Coronary artery (tissue), 2 donors: Measurements from ENCODE around the gene RNF141.

Experiments
- DNase-seq: peaks from one replicate; pipeline ENCODE4 v3.0.0-alpha.2; 2017; ENCODE audit warnings: low spot score
- H3K27ac ChIP-seq, 2 donors: fragments of 200-600 bp; sonication (generic); one replicate each; pipeline ENCODE4 v1.5.1; 2016 to 2019
- H3K4me3 ChIP-seq: fragments of 200-600 bp; sonication (generic); 2 replicates; pipeline ENCODE4 v1.5.1; 2016; ENCODE audit warnings: mild to moderate bottlenecking, moderate library complexity
- CTCF ChIP-seq: fragments of 200-600 bp; sonication (generic); IDR thresholded peaks from one replicate; pipeline ENCODE4 v1.5.1; 2019; ENCODE audit warnings: antibody characterized with exemption

The RNF141 gene

GRCh38 chr11:10478574-10479550, 62.1 kb downstream of the RNF141 start:
- Histone ChIP-seq H3K4me3 (no peak overlapping the region), H3K27ac (no peak overlapping the region)
- TF ChIP-seq CTCF: no peak
- peak; percentile 26 for DNase-seq

GRCh38 chr11:10478066-10478465, 62.9 kb downstream of the RNF141 start:
- H3K27ac ChIP-seq: no peak overlapping the region
- H3K4me3 ChIP-seq: no peak overlapping the region
- DNase-seq: no peak
- no peak for TF ChIP-seq CTCF

GRCh38 chr11:10477690-10478046, 63.3 kb downstream of the RNF141 start:
- no peak overlapping the region for H3K27ac ChIP-seq
- no peak for TF ChIP-seq CTCF
- DNase-seq: no peak
- H3K4me3 ChIP-seq: no peak overlapping the region

- Histone ChIP-seq H3K27ac (no peak overlapping the region), H3K4me3 (no peak overlapping the region)
- TF ChIP-seq CTCF: no peak
- no peak for DNase-seq
These were observed 63.9 kb downstream of the RNF141 start for GRCh38 chr11:10476927-10477689.

- no peak for DNase-seq
- Histone ChIP-seq H3K4me3 (no peak overlapping the region), H3K27ac (no peak overlapping the region)
- TF ChIP-seq CTCF: no peak
These were observed 64.6 kb downstream of the RNF141 start for GRCh38 chr11:10476342-10476741.

- no peak for TF ChIP-seq CTCF
- H3K4me3 ChIP-seq: no peak overlapping the region
- DNase-seq: no peak
- H3K27ac ChIP-seq: no peak overlapping the region
These were observed 66.4 kb downstream of the RNF141 start for GRCh38 chr11:10474551-10474950.
